ENCODE results near the gene SOBP.

SOBP gene

GRCh38 chr6:107633680-107634323, 143.9 kb downstream of the SOBP start:
- Histone ChIP-seq H3K27me3 (ENCODE audit: low read depth) (no peaks in the 10 kb centered on the region), H3K4me1 (peaks cover 6% of the 10 kb centered on the region), H3K36me3 (replicated peaks) (peaks cover 33% of the 10 kb centered on the region), H3K9me3 (no peaks in the 10 kb centered on the region), H3K4me3 (no peak overlapping the region)
- in situ Hi-C loops (cut with MboI; ENCODE audit: low sequenced_read_pairs) = no loop called here
- no peak for DNase-seq (ENCODE audit: low spot score in 2 of 2)

GRCh38 chr6:107634324-107635056, 144.6 kb downstream of the SOBP start:
- H3K4me1 ChIP-seq = peaks cover 3% of the 10 kb centered on the region
- in situ Hi-C loops (cut with MboI; ENCODE audit: low sequenced_read_pairs) = no loop called here
- DNase-seq (ENCODE audit: low spot score in 2 of 2) = no peak
- H3K9me3 ChIP-seq = no peaks in the 10 kb centered on the region
- no peak overlapping the region for H3K4me3 ChIP-seq
- no peaks in the 10 kb centered on the region for H3K27me3 ChIP-seq (ENCODE audit: low read depth)
- H3K36me3 ChIP-seq (replicated peaks) = peaks cover 33% of the 10 kb centered on the region

DNA sequence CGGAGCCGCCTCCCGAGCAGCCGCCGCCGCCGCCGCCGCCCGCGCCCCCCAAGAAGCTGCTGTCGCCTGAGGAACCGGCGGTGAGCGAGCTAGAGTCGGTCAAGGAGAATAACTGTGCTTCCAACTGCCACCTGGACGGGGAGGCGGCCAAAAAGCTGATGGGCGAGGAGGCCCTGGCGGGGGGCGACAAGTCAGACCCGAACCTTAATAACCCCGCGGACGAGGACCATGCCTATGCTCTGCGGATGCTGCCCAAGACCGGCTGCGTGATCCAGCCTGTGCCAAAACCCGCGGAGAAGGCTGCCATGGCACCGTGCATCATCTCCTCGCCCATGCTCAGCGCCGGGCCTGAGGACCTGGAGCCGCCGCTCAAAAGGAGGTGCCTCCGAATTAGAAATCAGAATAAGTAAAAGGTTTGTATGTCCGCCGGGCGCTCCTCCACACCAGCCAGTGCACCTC, 145.2 kb downstream of the SOBP start:
- H3K36me3 ChIP-seq (replicated peaks) = peaks cover 33% of the 10 kb centered on the region
- H3K4me3 ChIP-seq = no peak overlapping the region
- DNase-seq (ENCODE audit: low spot score in 2 of 2) = no peak
- H3K27me3 ChIP-seq (ENCODE audit: low read depth) = no peaks in the 10 kb centered on the region
- H3K9me3 ChIP-seq = no peaks in the 10 kb centered on the region
- in situ Hi-C loops (cut with MboI; ENCODE audit: low sequenced_read_pairs) = no loop called here
- no peaks in the 10 kb centered on the region for H3K4me1 ChIP-seq

DNA sequence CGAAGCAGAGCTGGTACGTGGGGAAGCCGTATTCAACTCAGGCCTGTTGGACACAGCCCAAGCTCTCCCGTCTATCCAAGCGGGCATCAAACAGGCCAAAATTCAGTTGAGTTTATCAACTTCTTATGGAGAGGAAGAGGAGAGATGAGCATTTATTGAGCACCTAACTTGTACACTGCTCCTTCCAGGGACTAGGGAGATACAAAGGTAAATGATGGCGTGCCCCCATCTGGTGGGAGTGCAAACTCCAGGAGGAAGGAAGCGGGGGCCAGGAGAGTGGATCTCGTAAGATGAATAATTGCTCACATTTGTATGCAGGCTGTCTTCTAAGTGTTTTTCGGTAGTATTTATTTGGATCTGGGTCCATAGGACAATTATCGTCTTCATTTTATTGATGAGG, 146.6 kb downstream of the SOBP start:
- Histone ChIP-seq H3K4me1 (no peaks in the 10 kb centered on the region), H3K27me3 (ENCODE audit: low read depth) (no peaks in the 10 kb centered on the region), H3K9me3 (no peaks in the 10 kb centered on the region), H3K36me3 (replicated peaks) (peaks cover 33% of the 10 kb centered on the region), H3K4me3 (no peak overlapping the region)
- in situ Hi-C loops (cut with MboI; ENCODE audit: low sequenced_read_pairs) = no loop called here
- no peak for DNase-seq (ENCODE audit: low spot score in 2 of 2)

DNA sequence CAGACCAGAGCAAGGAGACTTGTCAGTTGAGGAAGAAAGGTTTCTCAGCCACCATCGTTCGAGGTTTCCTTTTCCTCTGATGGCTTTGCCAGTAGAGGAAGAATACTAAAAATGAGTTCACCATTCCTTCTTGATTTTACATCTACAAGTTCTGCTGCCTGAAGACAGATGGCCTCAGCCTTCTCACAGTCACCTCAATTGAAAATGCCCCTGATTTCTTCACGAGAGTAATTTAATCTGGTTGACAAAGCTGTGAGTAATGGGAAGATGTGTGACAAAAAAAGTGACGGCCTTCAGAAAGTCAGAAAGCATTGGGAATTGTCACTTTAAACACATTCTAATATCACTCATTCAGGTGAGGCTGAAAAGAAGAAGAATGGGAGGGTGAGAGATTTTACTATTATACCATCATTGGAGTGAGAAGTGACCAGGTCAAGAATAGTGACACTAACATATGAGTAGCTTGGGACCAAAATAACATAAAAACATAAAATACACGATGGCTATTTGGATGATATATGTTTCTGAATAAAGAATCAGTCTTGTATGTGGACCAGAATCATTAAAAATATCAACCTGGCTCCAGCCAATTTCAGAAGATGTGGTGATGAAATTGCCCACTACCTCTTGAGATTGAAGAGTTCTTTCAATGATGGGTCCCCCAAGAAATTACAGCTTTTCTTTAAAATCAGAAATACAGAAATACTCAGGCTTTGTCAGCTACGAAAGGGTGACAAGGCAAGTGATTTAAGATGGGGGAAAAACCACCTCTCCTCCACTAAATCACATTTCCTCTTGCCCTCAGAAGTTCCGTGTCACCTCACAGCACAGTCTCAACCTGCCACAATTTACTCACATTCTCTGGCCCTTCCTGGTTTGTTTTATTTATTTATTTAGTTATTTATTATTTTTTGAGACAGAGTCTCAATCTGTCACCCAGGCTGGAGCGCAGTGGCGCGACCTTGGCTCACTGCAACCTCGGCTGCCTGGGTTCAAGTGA, 147.7 kb downstream of the SOBP start:
- DNase-seq (ENCODE audit: low spot score in 2 of 2) = no peak
- Histone ChIP-seq H3K9me3 (no peaks in the 10 kb centered on the region), H3K36me3 (replicated peaks) (peaks cover 33% of the 10 kb centered on the region), H3K4me3 (no peak overlapping the region), H3K4me1 (no peaks in the 10 kb centered on the region), H3K27me3 (ENCODE audit: low read depth) (no peaks in the 10 kb centered on the region)
- in situ Hi-C loops (cut with MboI; ENCODE audit: low sequenced_read_pairs) = no loop called here

DNA sequence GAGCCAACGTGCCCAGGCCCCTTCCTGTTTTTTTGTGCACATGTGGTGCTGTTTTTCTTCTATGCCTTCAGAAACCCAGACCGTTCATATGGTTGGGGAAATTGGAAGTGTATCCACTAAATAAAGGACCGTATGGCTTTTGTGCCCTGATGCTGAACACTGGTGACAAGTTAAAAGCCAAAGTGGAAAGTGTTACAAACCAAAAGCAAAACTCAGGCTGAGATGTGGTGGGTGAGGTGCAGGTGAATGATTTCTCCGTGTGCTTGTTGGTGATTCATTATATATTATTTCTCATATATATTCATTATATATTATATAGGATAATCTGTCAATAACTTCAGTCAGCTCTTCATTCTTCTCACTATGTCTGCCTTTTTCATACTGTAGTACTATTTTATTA, 148.6 kb downstream of the SOBP start:
- no peaks in the 10 kb centered on the region for H3K27me3 ChIP-seq (ENCODE audit: low read depth)
- H3K4me1 ChIP-seq = no peaks in the 10 kb centered on the region
- no peak for DNase-seq (ENCODE audit: low spot score in 2 of 2)
- H3K36me3 ChIP-seq (replicated peaks) = peaks cover 26% of the 10 kb centered on the region
- in situ Hi-C loops (cut with MboI; ENCODE audit: low sequenced_read_pairs) = no loop called here
- H3K4me3 ChIP-seq = no peak overlapping the region
- no peaks in the 10 kb centered on the region for H3K9me3 ChIP-seq

DNA sequence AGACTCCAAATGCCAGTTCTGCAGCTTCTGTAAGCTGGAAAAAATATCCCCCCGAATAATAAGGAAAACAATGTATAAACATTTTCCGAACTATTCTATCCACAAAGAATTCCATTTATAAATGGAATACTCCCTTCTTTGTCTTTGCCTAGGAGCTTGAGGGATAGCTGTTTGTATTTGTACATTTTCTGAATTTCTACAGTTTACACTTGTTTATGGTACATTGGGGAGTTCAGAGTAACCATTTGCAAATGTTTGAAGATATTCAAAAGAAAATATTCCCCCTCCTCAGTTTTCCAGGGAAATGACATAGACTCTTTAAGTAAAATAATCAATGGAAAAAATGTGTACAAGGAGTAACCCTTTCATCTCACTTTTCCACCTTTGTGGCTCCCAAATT, 149.6 kb downstream of the SOBP start:
- H3K4me1 ChIP-seq = no peaks in the 10 kb centered on the region
- DNase-seq (ENCODE audit: low spot score in 2 of 2) = no peak
- H3K9me3 ChIP-seq = no peaks in the 10 kb centered on the region
- H3K27me3 ChIP-seq (ENCODE audit: low read depth) = no peaks in the 10 kb centered on the region
- peaks cover 23% of the 10 kb centered on the region for H3K36me3 ChIP-seq (replicated peaks)
- in situ Hi-C loops (cut with MboI; ENCODE audit: low sequenced_read_pairs) = no loop called here
- no peak overlapping the region for H3K4me3 ChIP-seq

DNA sequence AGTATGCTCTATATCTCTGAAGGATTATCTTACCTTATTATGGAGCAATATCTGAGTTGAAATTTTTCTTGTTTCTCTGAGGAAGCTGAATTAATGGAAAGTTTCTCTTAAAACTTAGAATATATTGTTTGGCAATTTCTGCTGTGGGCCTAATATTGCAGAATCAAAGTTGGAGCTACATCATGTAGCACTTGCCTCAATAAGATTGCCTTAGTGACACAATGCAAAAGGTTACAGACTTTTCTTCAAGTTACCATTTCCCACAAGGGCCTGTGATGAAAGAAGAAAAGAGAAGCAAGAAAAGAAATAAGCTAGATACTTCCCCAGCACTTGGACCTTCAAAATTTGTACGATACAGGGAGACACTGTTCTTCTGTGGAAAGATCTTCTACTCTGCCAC, 151.2 kb downstream of the SOBP start:
- H3K27me3 ChIP-seq (ENCODE audit: low read depth) = no peaks in the 10 kb centered on the region
- no peaks in the 10 kb centered on the region for H3K9me3 ChIP-seq
- in situ Hi-C loops (cut with MboI; ENCODE audit: low sequenced_read_pairs) = no loop called here
- H3K36me3 ChIP-seq (replicated peaks) = peaks cover 13% of the 10 kb centered on the region
- DNase-seq (ENCODE audit: low spot score in 2 of 2) = no peak
- H3K4me3 ChIP-seq = no peak overlapping the region
- H3K4me1 ChIP-seq = no peaks in the 10 kb centered on the region

GRCh38 chr6:107641500-107641941, 151.6 kb downstream of the SOBP start:
- H3K27me3 ChIP-seq (ENCODE audit: low read depth) = no peaks in the 10 kb centered on the region
- H3K36me3 ChIP-seq (replicated peaks) = peaks cover 10% of the 10 kb centered on the region
- no peaks in the 10 kb centered on the region for H3K4me1 ChIP-seq
- no peak for DNase-seq (ENCODE audit: low spot score in 2 of 2)
- in situ Hi-C loops (cut with MboI; ENCODE audit: low sequenced_read_pairs) = no loop called here
- no peaks in the 10 kb centered on the region for H3K9me3 ChIP-seq
- H3K4me3 ChIP-seq = no peak overlapping the region

- Histone ChIP-seq H3K9me3 (no peaks in the 10 kb centered on the region), H3K27me3 (ENCODE audit: low read depth) (no peaks in the 10 kb centered on the region), H3K4me1 (no peaks in the 10 kb centered on the region), H3K4me3 (no peak overlapping the region), H3K36me3 (replicated peaks) (peaks cover 5% of the 10 kb centered on the region)
- no peak for DNase-seq (ENCODE audit: low spot score in 2 of 2)
- in situ Hi-C loops (cut with MboI; ENCODE audit: low sequenced_read_pairs) = no loop called here
Measured at GRCh38 chr6:107642095-107642860, 152.4 kb downstream of the SOBP start.

DNA sequence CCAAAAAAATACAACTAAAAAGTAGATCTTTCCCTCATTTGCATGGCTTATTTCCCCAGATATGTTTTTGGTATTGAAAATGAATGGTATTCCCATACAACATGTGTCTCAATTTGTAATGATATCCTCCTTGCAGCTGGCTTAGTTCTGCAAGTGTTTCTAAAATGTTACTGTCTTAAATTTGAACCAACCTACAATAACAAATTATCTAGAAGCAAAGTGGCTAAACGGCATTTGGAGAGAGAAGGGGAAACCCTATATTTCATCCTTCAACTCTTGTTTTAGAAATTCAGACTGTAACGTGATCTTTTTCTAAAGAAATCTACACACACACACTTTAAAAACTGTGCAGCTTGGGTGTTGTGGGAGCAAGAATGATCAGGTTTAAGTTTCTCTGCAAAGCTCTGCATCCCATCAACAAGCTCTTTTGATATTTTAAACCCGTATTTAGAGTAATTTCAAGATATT, 153.0 kb downstream of the SOBP start:
- in situ Hi-C loops (cut with MboI; ENCODE audit: low sequenced_read_pairs) = no loop called here
- DNase-seq (ENCODE audit: low spot score in 2 of 2) = no peak
- Histone ChIP-seq H3K9me3 (no peaks in the 10 kb centered on the region), H3K4me1 (no peaks in the 10 kb centered on the region), H3K4me3 (no peak overlapping the region), H3K27me3 (ENCODE audit: low read depth) (no peaks in the 10 kb centered on the region), H3K36me3 (replicated peaks) (no peaks in the 10 kb centered on the region; the same call in 1 of the 2 replicates)

- no peaks in the 10 kb centered on the region for H3K27me3 ChIP-seq (ENCODE audit: low read depth)
- in situ Hi-C loops (cut with MboI; ENCODE audit: low sequenced_read_pairs) = no loop called here
- H3K4me3 ChIP-seq = no peak overlapping the region
Measured at GRCh38 chr6:107644513-107644912, 154.6 kb downstream of the SOBP start.

GRCh38 chr6:107645740-107646139, 155.8 kb downstream of the SOBP start:
- Histone ChIP-seq H3K36me3 (replicated peaks) (no peaks in the 10 kb centered on the region), H3K27me3 (ENCODE audit: low read depth) (no peaks in the 10 kb centered on the region), H3K4me3 (no peak overlapping the region), H3K4me1 (no peaks in the 10 kb centered on the region), H3K9me3 (no peaks in the 10 kb centered on the region)
- in situ Hi-C loops (cut with MboI; ENCODE audit: low sequenced_read_pairs) = no loop called here
- DNase-seq (ENCODE audit: low spot score in 2 of 2) = no peak

More at GRCh38 chr6:107644513-107644912, 154.6 kb downstream of the SOBP start:
- Histone ChIP-seq H3K4me1 (no peaks in the 10 kb centered on the region), H3K9me3 (no peaks in the 10 kb centered on the region), H3K36me3 (replicated peaks) (no peaks in the 10 kb centered on the region)
- DNase-seq (ENCODE audit: low spot score in 2 of 2) = no peak

Data from HAP-1 (cell line).